B cell (primary cell): Measurements from ENCODE around the gene CTNNA3.

Experiments
- EZH2 ChIP-seq: IDR thresholded peaks from 2 replicates; pipeline ENCODE4 v1.6.1; 2012; ENCODE audit warnings: borderline replicate concordance, low read depth, mild to moderate bottlenecking, moderate library complexity, low read length; ENCODE audit not compliant: insufficient read depth, poor library complexity, severe bottlenecking
- TF ChIP-seq, protein P1 (sequence below): fragments of 200-600 bp; IDR thresholded peaks from one replicate; pipeline ENCODE4 v1.8.0; 2022; ENCODE audit warnings: antibody characterized with exemption, mild to moderate bottlenecking

DNA sequence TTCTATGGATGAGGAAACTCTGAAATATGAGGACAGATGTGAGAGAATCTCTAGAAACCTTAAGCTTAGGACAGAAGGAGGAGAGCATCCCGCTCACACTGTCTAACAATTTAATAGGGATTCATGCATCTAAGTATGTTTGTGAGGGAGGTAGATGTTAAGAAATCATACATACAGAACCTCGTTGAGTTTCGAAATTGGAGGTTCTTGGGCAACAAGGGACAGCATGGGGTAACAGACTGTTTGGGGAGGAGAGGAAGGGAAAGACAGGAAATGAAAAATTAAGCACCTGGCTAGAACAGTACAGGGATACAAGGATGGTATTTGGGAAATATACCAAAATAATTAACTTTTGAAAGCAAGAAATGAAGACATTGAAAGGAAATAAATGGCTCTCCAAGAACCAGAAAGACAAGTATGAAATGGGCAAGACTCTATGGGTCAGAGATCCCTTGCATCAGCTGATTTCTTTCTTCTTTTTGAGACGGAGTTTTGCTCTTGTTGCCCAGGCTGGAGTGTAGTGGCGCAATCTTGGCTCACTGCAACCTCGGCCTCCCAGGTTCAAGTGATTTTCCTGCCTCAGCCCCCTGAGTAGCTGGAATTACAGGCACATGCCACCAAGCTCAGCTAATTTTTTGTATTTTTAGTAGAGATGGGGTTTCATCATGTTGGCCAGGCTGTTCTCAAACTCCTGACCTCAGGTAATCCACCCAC lies 207.9 kb downstream of the CTNNA3 start:
- TF ChIP-seq, protein P1, sequence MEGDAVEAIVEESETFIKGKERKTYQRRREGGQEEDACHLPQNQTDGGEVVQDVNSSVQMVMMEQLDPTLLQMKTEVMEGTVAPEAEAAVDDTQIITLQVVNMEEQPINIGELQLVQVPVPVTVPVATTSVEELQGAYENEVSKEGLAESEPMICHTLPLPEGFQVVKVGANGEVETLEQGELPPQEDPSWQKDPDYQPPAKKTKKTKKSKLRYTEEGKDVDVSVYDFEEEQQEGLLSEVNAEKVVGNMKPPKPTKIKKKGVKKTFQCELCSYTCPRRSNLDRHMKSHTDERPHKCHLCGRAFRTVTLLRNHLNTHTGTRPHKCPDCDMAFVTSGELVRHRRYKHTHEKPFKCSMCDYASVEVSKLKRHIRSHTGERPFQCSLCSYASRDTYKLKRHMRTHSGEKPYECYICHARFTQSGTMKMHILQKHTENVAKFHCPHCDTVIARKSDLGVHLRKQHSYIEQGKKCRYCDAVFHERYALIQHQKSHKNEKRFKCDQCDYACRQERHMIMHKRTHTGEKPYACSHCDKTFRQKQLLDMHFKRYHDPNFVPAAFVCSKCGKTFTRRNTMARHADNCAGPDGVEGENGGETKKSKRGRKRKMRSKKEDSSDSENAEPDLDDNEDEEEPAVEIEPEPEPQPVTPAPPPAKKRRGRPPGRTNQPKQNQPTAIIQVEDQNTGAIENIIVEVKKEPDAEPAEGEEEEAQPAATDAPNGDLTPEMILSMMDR: no peak
- TF ChIP-seq EZH2: no peak
